ELR (cell line): ENCODE data around the gene ARPC3.
"Not testable (repeated sequence)": the region's sequence is repeated elsewhere in the genome, so short reads cannot be mapped to it uniquely, and the experiment has no call there.

ENCODE experiments used
- DNase-seq: peaks from one replicate; pipeline ENCODE4 v3.0.0-alpha.2; 2015; ENCODE audit warnings: low read depth

Gene ARPC3

DNA sequence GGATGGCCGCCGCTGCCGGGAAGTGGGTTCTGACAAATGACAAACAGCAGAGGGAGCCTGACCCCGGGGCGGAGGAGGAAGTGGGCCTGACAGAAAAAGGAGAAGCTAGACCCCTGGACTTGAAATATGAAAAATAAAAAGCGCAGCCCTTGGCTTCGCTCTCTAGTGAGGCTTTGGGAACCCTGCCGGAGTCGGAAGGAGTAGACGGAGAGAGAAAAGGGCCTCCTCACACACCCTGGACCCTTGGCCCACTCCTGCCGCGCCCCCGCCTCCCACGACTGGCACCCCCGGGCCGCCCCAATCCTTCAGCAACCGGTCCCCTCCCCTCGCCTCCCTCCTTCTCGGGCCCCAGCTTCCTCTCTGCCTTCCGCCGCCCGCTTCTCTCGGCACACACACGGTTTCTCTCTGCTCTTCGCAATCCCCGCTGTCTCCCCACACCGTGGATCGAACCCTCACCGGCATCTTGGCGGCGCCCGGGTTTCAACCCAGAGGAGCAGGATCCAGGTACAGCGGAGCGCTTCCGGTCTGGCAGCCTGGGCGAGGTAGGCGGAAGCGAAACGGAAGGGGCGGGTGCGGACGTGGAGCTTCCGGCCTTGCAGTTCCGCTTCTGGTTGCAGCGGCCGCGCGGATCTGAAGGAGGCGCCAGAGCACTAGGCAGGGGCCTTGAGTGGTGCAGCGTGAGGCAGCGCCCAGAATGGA lies at the start of gene ARPC3:
Gene ARPC3 (minus strand): TSS at position 539 of the 699 bp plus-strand sequence. CDS start 77 bp downstream, at position 462.
- peak; percentile 97 for DNase-seq

DNA sequence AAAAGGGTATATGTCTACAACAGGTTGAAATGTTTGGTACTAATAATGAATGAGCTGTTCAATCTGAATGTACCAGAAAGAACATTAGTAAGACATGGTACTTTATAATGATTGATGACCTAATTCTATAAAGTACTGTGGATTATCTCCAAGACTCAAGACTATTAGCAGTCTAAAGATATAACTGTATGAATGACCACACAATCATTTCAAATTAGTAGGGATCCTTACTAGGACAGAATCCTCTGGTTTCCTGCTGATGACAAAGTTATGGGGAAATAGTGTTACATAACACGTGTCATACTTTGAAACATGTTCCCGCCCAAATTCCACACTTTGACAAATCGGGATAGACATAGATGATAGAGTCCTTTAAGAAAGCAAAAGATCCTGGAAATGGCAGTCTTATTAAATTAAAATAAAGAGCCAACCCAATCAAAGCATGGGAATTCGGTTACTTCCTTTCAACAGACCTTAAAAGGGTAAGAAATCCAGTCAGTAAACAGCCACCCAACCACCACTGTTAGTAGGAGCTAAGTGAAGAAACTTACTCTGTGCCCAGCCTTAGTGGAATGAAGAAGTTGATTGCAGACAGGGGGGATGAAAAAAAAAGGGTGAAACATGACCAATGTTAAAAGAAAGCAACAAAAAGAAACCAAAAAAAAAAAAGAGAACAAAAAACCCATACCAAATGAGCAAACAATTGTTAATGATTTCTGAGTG lies 49.0 kb upstream of the ARPC3 start:
- DNase-seq = peak; percentile 66

DNA sequence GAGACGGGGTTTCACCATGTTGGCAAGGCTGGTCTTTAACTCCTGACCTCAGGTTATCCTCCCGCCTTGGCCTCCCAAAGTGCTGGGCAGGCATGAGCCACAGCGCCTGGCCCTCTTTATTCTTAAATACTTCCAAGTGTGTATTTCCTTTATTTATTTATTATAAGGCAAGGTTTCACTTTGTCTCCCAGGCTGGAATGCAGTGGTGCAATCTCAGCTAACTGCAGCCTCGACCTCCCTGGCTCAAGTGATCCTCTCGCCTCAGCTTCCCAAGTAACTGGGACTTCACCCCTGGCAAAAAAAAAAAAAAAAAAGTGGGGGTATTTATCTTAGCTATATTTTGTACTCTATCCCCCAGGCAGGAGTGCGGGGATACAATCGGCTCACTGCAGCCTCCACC lies 25.3 kb upstream of the ARPC3 start:
- no peak for DNase-seq

DNA sequence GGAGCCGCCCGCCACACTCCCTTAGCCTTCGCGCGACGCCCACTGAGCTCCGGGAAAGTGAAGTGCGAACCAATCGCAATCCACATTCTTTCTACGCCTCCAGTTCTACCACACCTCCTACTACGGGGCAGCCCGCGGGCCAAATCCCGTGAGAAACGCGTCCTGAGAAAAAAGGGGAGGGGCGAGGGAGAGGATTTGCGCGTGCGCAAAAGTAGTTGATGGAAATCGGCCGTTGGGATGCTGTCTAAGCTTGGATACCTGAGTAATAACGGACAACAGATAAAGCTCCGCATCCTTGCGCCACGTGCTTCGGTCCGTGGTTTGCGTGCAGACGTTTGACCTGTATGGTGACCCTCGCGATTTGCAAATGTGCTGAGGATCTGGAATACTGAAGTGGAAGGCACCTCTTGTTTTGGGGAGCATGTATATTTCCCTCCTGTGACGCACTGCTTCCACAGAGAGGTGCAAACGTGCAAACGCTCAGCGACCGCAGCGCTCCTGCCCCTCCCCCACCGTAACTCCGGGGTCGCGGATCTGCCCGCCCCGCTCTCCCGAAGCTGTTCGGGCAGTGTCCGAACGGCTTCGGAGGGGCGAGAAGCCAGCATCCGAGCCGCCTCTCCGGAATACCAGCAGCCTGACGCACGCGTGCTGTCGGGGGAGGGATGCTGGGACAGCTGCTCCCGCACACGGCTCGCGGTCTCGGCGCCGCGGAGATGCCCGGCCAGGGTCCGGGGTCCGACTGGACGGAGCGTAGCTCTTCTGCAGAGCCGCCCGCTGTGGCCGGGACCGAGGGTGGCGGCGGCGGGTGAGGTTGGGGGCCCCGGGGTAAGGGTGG lies 18.3 kb upstream of the ARPC3 start, which contains the start of the genes FAM216A and GPN3:
Gene FAM216A (plus strand): TSS at position 632 of the 835 bp plus-strand sequence. CDS start 31 bp downstream, at position 663.
Gene GPN3 (minus strand): TSS at position 44 of the 835 bp plus-strand sequence. CDS start 54 bp downstream, outside the sequence.
- peak; percentile 99 for DNase-seq

DNA sequence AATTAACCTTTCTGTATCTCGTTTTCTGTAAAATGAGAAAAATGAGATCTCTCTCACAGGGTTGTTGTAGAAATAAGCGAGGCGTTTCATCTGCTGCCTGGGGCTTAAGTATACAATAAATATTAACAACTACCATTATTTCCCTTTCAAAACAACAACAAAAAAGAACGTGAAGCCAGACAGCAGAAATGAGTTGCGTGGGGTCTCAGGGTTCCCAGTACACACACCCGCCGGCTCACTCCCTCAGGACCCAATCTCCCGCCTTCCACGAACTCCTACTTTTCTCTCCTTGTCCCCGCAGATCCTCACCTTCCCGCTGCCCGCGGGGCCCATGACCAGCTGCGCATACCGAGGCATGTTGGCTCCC lies 17.7 kb upstream of the ARPC3 start:
- no peak for DNase-seq

DNA sequence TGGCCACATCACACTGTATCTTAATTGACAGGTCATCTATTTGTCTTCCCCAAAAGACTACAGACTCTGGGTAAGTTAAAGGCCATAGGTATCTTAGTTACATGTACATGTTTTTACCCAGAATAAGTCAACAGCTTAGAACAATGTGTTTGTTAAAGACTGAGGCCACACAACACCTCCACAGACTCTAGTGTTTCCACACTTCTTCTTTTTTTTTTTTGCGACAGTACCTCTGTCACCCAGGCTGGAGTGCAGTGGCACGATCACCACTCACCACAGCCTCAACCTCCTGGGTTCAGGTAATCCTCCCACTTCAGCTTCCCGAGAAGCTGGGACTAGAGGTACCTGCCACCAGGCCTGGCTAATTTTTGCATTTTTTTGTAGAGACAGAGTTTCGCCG lies 16.7 kb upstream of the ARPC3 start:
- DNase-seq = no peak

DNA sequence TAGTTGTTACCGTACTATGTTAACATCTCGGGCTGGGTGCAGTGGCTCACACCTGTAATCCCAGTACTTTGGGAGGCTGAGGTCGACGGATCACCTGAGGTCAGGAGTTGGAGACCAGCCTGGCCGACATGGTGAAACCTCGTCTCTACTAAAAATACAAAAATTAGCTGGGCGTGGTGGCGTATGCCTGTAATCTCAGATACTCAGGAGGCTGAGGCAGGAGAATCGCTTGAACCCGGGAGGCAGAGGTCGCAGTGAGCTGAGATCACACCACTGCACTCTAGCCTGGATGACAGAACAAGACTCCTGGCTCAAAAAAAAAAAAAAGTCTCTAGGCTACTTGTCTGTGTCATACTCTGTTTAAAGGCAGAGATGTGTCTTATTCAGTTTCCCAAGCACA lies 15.6 kb upstream of the ARPC3 start:
- not testable (repeated sequence) for DNase-seq

DNA sequence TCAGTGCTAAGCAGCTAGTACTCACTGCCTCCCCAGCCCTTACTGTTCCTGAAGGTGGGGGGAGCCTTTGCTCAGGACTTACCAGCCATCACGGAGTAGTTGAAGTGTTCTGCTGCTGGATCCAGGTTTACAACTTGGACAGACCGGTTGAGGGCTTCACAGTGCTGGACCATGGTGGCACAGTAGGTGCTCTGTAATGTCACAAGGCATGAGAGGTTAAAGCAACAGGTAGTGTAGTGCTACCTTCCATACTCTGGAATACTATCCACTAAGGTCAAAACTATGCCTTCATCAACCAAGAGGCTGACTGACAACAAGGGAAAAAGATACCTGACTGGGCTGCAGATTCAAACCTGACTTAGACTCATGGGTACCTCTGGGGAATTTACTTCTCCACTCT lies 14.9 kb upstream of the ARPC3 start:
- DNase-seq = no peak

DNA sequence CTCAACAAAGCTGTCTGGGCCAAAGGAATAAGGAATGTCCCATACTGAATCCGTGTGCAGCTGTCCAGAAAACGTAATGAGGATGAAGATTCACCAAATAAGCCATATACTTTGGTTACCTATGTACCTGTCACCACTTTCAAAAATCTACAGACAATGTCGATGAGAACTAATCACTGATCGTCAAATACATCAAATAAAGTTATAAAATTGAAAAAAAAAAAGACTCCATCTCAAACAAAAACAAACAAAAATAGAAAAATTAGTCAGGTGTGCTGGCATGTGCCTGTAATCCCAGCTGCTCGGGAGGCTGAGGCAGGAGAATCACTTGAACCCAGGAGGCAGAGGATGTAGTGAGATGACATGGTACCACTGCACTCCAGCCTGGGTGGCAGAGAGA lies 11.1 kb upstream of the ARPC3 start:
- DNase-seq = not testable (repeated sequence)

DNA sequence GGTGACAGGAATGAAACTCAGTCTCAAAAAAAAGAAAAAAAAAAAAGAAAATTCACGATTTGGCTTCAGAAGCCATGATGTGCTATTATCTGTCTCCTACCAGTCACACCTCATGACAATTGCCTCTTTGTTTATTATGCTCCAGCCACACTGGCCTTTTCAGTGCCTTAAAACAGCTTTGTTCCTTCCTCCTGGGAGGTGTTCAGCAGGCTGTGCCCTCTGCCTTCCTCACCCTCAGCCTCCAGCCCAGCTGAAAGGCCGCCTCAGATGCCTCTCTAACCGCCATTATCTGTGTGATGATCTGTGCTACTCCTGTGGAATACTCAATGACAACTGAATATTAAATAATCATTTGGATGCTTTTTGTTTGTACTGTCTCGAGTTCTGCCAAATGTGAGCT lies 8.6 kb upstream of the ARPC3 start:
- DNase-seq = no peak

DNA sequence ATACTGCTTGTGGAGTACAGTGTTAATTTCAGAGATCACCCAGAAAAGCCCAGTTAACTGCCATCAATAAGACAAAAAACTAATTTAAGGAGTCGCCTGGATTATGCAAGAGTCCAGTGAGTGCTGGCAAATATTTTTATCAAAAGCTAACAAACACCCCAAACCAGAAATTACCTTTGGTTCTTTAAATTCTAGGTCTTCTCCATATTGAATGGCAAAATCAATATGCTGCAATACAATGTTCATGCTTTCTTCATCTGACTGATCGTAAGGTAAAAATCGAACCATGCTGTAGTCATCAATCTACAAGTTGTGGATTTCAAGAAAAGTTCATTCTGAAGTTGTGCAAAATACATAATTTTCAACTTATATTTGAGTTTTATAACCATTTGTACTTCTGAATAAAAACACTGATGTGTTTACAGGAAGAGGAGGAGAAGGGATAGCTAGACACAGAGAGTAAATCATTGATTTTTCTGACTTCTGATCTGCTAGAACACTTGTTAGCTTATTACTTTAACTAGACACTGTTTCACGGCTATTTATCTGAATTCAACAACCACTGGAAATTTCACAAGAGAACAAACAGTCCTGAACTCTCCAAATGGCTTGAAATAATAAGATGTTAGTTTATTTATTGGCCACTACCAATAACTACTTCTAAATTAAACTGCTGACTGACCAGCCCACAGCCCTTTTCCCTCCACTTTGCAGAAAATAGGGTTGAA lies 3.6 kb upstream of the ARPC3 start:
- no peak for DNase-seq

DNA sequence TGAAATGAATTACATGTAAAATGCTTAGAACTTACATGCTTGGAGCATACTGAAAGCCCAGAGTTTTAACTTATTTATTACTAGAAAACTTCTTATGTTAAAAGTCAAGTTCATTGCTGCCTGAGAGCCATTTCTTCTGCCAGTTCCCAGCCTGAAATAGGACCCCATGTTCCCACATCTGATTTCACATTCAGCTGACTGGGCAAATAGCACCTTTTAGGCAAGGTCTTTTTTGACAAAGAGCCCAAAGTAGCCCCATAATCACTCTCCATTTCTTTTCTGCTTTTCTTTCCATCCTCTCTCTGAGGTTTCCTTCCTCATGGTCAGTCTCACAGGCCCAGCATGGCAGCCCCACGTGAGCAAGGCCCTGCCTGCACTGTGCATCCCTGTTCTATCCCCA lies 1.1 kb upstream of the ARPC3 start:
- no peak for DNase-seq

DNA sequence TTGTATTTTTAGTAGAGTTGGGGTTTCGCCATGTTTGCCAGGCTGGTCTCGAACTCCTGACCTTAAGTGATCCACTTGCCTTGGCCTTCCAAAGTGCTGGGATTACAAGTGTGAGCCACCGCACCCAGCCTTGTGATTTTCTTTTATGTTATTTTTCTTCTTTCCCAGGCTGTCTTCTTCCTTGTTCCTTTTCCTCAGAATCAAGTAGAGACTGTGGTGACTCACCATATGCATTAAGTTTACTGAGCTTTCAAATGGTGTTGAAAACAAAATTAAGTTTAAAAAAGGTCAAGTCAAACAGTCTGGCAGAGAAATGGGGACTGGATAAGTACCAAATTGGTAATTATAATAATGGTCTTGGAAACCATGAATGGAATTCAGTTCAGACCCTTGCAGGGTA lies 5.7 kb downstream of the ARPC3 start:
- DNase-seq = no peak

DNA sequence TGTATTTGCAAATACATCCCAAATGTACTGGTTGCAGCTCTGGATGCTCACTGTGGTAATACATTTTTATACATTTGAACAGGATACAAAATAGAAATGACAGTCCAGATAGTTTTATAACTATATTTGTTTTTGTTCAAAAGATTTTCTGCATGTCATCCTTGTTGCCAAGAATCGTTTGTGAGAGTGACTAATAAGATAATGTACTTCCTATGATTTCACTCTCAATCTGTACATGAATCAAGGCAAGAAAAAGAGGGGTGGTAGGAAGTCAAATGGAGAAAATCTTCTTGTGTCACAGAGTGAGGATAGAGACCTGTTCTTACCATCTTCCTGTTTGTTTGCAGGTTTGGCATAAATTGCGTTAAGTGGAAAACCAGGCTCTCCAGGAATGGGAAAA lies 13.9 kb downstream of the ARPC3 start:
- DNase-seq = peak; percentile 65

DNA sequence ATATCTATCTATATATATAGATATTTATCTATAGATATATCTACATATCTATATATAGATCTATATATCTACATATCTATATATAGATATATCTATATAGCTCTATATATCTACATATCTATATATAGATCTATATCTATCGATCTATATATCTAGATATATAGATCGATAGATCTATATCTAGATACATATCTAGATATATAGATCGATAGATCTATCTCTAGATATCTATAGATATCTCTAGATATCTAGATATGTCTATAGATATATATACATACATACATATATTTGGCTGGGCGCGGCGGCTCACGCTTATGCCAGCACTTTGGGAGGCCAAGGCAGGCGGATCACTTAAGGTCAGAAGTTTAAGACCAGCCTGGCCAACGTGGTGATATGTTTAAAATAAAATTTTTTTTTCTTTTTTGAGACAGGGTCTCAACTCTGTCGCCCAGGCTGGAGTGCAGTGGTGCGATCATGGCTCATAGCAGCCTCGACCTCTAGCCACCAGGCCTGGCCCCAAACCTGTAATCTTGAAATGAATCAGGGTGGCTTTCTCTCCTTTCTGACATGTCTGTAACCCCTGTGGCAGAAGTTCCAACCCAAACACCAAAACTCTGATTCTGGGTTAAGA lies 18.1 kb downstream of the ARPC3 start:
- no peak for DNase-seq

DNA sequence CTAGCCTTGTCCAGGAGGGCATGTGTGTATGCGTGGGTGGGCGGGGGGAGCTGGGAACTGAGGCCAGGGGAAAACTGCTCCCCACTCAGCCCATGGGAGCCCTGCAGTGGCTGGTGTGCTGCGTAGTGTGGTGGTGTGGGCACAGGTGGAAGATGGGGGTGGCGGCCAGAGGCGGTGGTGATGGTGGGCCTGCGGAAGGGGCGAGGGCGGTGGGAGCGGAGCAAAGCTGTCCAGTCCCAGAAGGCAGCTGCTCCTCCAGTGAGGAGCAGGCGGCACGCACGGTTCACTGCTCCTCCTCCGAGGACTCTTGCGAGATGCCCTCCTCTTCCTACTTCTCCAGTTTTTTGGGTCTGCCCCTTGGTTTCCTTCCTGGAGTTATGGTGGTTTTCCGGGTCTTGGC lies 20.5 kb downstream of the ARPC3 start:
- not testable (repeated sequence) for DNase-seq

DNA sequence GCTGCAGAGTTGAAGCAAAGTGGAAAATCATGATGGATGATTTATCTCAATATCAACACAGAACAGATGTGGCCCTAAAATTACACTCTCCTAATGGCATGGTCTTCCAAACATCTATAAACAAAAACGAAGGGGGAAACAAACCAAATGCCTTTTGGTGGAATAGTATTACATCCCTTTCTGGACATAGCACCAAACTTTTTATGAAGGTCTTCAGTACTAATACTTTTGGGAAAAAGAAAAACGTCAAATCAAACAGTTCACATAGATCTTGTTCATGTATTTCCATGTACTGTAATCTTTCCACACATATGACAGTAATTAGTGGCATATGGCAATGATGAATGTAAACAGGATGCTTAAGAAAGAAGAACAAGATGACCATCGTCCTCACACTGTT lies 23.7 kb downstream of the ARPC3 start:
- no peak for DNase-seq

DNA sequence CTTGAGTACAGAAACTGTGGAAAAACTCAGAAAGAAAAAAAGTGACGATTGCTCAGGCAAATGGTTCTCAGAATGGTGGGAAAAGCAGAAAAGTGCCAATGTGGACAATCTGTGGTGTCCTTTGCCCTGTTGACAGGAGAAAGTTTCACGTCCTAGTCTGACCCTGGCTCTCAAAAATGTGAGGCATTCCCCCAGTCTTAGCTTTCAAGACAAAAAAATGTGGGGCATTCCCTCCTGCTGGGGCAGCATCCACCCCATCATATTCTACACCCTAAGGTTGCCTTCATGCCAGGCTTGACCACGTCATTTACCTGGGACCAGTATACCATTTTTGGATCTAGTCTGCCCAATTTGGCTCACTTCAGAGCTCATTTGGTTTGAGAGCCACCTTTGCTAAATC lies 25.9 kb downstream of the ARPC3 start:
- DNase-seq = no peak

DNA sequence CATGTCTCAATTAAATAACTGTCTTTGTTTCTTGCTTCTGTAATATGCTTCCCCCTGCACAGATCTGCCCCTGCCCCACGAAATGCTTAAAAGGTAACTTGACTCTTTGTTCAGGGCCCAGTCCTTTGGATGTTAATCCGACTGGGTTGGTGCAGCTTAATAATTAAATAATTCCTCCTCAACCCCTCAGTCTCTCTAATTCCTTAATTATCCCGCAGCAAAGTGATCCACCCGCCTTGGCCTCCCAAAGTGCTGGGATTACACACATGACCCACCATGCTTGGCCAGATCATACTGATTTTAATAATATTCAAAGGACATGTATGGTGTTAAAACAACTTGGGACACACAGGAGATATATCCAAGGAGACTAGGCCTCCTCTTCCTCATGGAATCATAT lies 28.4 kb downstream of the ARPC3 start:
- no peak for DNase-seq

DNA sequence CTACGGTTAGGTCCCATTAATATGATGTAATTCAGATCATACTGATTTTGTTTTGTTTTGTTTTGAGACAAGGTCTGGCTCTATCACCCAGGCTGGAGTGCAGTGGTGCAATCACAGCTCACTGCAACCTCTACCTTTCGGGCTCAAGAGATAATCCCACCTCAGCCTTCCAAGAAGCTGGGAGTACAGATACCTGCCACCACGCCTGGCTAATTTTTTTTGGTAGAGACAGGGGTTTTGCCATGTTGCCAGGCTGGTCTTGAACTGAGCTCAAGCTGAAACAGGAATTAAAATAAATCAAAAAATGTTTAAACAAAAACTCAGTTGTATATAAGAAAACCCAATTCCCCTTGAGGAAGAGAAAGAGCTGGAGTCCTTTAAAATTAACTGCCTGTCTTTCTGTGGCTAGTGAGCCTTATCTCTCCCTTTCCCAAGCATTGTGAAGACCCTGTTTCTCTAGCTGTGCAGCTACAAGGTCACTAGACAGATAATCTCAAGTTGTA lies 28.9 kb downstream of the ARPC3 start:
- DNase-seq = no peak

DNA sequence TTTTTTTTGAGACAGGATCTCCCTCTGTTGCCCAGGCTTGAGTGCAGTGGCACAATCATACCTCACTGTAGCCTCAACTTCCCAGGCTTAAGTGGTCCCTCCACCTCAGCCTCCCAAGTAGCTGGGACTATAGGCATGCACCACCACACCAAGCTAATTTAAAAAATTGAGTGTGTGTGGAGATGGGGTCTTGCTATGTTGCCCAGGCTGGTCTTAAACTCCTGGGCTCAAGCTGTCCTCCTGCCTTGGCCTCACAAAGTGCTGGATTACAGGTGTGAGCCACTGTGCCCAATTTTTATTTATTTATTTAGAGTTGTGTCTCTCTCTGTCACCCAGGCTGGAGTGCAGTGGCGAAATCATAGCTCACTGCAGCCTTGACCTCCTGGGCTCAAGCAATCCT lies 29.5 kb downstream of the ARPC3 start:
- DNase-seq = not testable (repeated sequence)
